ENCODE data around the gene DOC2B.

GRCh38 chr17:177762-178161 lies 3.7 kb downstream of the DOC2B start:
- no peak for TF ChIP-seq CTCF (IDR thresholded peaks at IDR 0.05)
- TF ChIP-seq TCF7L2 (IDR thresholded peaks at IDR 0.05; ENCODE audit: low read depth, low read length), result no peak
- TF ChIP-seq POLR2AphosphoS5 (IDR thresholded peaks at IDR 0.05; ENCODE audit: low read depth, low read length), result no peak
- no peak for TF ChIP-seq REST (IDR thresholded peaks at IDR 0.05; ENCODE audit: insufficient read depth in 1 of 2, low read depth in 2 of 2, low read length in 1 of 2)
